HG03103 (cell line): ENCODE data around the gene CDC42EP4.
A peak's percentile ranks its signal among the peaks of the same experiment; 100 is the strongest.
"Not testable (repeated sequence)": the region's sequence is repeated elsewhere in the genome, so short reads cannot be mapped to it uniquely, and the experiment has no call there.

Experiments used
- ATAC-seq: cut with Tn5 transposase; IDR thresholded peaks from one replicate; pipeline ENCODE4 v1.9.1; 2021; ENCODE audit warnings: low read depth; ENCODE audit not compliant: unreplicated experiment

The CDC42EP4 gene

DNA sequence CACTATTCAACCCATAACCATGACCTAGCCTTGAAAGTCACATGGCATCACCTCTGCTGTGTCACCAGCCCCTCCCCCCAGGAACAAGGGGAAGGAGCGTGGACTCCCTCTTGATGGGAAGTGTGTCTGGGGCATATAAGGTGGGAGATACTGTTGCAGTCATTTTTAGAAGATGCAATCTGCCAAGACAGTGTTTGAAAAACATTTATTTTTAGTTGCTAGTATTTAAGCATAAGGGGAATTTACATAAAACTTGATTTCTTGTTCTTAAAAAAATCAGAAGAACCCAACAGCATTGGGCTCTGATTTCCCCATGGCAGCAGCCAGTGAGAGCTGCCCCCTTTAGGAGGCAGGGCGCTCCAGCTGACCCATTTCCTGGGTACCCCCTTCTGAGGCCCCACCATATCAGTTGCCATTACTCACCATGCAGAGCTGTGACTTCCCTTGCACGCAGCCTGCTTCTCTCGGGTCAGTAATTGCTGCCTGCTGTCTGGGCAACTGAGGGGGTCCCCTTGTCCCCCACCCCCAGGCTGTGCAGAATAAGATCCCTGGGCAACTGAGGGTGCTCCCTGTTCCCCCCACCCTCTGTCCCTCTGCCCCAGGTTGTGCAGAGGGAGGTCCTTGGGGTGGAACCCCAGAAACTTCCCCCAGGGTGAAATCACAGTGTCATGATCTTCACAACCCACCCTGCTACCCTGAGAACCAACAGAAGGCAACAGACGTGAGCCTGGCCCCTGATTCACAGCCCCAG lies 11.8 kb upstream of the CDC42EP4 start:
- ATAC-seq: no peak

DNA sequence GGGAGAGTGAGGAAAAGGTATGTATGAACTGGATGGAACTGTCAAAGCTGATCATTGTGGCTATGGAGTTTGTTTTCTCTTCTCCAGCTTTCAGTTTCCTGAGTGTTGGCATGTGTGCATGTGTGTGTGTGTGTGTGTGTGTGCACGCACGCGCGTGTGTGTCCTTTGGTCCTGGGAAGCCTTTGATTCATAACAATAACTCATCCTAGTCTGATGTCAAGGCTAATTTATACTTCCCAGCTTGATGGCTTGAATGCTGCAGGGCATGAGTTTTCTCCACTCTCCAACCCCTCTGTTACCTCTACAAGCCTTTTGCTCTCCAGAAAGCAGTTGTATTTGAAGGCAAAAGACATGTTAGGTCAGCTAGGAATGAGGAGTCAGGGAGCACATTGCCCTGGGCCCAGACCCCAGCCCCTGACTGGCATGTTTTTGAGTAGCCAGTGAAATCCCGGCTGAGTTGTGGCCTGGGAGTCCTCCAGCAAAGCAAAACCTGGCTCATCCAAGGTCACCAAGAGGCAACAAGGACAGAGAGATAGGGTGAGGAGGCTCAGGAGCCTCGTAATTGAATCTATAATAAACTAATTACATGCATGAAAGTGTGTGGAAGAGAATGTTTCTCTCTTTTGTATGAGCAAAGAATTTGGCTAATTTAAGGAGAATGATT lies 8.9 kb upstream of the CDC42EP4 start:
- no peak for ATAC-seq

- no peak for ATAC-seq
Measured at GRCh38 chr17:73319766-73320165, 8.0 kb upstream of the CDC42EP4 start.

GRCh38 chr17:73318836-73319235 lies 7.0 kb upstream of the CDC42EP4 start:
- ATAC-seq: no peak

- ATAC-seq: no peak
Measured at GRCh38 chr17:73318427-73318813, 6.6 kb upstream of the CDC42EP4 start.

DNA sequence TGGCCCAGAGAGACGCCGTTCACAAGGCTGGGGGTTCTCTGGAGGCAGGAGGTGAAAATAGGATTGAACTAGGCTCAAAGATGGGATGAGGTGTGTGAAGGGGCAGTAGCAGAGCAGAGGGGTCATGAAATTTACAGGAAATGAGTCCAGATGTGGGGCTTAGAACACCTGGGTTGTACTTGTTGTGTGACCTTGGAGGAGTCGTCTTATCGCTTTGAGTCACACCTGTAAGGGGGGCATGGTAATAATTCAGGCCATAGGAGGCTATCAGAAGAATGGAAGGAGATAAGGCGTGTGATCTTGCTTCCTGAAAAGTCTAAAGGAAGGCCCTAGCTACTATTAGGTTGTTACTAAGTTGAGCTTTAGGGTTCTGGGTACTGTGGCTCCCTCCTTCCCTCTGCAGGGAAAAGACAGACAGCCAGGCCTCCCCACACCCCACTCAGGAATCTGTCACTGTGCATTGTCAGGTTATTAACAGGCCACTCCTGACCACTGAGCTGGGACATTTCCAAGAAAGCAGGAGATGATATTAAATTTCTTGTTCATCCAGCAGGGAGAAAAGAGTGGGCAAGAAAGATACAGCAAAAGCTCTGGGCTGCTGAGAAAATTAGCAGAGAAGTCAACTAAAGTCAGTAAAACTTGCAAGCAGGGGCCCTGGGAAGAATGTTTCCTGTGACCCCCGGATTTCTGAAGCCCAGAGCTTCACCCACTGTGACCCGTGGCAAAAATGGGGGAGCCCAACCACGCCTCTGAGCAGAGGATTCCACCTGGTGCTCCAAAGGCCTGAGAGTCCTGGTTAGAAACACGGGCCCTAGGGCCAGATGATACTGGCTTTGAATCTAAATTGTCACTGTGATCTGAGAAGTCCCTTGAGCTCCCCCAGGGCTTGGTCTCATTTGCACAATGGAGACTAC lies 6.0 kb upstream of the CDC42EP4 start:
- no peak for ATAC-seq

GRCh38 chr17:73316919-73317505 lies 5.2 kb upstream of the CDC42EP4 start:
- ATAC-seq: no peak

DNA sequence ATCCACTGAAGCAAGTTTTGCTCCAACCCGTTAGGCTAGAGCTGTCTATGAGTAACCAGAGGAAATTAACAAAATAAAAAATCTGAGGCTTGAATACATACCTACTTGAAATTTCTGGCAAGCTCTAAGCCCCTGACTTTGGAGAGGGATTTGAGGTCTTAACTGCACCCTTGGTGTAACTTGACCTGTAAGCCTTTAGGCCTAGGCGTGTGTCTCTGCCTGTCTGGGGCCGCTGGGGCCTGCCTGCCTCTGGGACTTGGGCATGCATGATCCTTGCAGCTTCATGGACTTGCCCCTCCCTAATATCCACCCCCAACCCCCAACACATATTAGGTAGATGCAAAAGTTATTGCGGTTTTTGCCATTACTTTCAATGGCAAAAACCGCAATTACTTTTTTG lies 3.7 kb upstream of the CDC42EP4 start:
- ATAC-seq: no peak

- ATAC-seq: no peak
Measured at GRCh38 chr17:73313526-73314127, 1.8 kb upstream of the CDC42EP4 start.

DNA sequence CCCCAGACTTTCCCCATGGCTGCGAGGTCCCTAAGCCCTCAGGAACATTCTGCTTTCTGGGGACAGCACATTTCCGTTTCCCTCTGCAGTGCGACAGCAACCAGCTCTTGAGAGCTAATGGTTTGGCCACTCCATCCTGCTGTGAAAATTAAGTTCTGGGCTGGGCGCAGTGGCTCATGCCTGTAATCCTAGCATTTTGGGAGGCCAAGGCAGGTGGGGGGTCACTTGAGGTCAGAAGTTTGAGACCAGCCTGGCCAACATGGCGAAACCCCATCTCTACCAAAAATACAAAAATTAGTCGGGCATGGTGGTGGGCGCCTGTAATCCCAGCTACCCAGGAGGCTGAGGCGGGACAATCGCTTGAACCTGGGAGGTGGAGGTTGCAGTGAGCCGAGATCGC lies 1.1 kb upstream of the CDC42EP4 start:
- not testable (repeated sequence) for ATAC-seq

DNA sequence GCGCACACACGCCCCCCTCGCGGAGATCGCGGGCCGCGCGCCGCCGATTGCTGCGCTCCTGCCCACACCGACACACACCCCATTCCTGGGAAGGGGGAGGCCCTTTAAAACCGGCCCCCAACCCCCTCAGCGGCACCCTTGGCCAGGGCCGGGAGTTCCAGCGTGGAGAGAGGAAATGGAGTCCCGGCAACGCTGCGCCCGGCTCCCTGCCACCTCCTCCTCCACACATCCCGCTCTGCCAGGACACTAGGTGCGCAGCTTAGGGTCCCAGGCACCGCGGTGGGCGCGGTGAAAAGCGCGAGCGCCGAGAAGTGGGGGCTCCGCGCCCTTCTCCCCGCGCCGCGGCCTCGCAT lies 397 bp downstream of the CDC42EP4 start:
- peak; percentile 12 for ATAC-seq

DNA sequence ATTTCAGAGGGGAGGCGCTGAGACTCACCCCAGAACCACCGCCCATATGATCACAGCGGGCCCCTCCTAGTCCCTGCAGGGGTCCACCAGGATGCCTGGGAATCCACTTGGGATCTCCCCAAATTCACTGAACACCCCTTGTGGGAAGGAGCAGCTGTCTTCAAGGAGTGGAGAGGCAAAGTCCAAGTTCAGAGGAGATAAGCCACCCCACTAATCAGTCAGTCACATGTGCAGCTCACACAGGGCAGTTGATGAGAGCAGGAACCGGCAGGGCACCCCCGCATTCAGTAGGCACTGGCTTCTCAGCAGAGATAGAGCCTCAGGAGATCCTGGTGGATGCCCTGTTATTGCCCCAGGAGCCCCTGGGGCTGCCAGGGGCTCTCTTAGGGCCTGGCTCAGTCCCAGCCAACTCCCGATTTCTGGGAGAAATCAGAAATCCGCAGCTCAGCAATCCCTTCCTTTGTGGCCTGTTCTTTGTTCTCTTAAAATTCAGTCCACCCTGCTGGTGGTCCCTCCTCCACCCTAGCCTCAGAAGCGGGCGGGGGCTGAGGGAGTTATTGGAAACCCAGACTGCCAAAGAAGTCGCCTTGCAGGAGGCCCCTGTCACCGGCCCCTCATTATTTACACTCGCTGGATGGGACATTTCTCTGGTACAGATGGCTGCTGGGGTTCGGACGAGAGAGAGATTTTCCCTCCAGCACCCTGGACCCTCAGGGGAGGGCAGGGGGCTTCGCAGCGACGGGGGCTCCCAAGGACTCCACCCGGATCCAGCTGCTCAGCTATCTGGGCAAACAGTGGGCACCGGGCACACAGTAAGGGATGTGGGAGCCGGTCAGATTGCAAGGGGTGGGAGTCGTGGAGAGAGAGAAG lies 1.8 kb downstream of the CDC42EP4 start:
- ATAC-seq: no peak

DNA sequence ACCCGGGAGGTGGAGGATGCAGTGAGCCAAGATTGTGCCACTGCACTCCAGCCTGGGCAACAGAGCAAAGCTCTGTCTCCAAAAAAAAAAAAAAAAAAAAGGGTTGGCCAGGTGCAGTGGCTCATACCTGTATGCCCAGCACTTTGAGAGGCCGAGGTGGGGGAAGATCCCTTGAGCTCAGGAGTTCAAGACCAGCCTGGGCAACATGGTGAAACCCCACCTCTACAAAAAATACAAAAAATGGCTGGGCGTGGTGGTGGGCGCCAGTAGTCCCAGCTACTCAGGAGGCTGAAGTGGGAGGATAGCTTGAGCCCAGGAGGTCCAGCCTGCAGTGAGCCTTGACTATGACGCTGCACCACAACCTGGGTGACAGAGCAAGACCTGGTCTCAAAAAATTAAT lies 2.8 kb downstream of the CDC42EP4 start:
- ATAC-seq: not testable (repeated sequence)

- no peak for ATAC-seq
Measured at GRCh38 chr17:73308017-73308823, 3.6 kb downstream of the CDC42EP4 start.

- ATAC-seq: no peak
Measured at GRCh38 chr17:73307130-73307529, 4.7 kb downstream of the CDC42EP4 start.

GRCh38 chr17:73305845-73306836 lies 5.7 kb downstream of the CDC42EP4 start:
- no peak for ATAC-seq

- no peak for ATAC-seq
Measured at GRCh38 chr17:73304971-73305812, 6.6 kb downstream of the CDC42EP4 start.
